Measurements from ENCODE around the gene KIF23.

KIF23 gene

DNA sequence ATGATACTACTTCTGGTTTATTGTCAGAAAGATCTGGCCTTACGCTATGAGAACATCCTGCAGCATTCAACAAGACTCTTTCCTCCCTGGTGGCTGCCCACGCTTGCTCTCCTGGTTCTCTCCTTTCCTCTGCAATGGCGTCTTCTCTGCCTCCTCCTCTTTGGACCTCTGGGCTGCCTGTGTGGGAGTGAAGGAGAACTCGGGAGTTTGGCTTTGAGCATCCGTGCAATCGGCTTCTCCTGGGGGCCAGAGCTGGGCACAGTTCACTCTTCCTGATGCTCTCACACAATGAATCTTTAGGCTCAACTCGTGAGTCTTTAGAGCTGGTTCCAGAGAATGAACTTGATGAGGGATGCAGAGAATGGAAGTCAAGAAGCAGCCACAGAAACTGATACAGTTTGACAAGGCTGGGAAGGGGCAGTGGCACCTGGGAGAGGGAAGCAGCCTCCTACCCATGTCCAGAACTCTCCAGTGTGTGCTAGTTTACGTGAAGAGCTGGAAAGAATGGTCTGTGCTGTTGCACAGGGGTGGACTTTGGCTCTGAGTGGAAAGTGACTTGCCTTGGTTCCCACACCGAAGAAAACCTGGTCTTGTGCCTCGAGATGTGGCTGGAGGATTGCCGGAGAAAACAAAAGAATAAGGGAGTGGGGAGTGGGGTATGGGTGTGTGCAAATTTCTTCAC lies 76.3 kb downstream of the KIF23 start:
- DNase-seq, result no peak
- TF ChIP-seq GATA1 (IDR thresholded peaks at IDR 0.05; ENCODE audit: low read depth, low read length) (no peak), POLR2A (IDR thresholded peaks at IDR 0.05; ENCODE audit: low read length) (no peak)

DNA sequence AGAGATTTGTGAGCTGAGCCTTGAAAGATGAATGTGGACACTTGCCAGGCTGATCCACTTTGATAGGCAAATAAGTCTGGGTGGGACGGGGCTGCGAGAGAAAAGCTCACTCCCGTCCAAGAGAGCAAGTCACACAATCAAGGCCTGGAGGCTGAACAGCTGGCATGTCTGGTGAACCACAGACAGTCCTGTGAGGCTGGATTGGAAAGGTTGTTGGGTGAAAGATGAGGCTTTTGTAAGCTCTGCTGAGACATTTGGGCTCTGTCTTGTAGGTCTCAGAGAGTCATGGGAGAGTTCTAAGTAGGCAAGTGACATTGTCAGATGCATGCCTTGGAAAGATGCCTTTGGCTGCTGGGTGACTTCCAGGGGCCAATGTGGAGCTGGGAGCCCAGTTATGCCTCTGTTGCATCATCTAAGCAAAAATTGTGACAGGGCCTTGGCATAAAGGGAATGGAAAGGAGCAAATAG lies 76.9 kb downstream of the KIF23 start:
- no peak for DNase-seq
- TF ChIP-seq GATA1 (IDR thresholded peaks at IDR 0.05; ENCODE audit: low read depth, low read length) (no peak), POLR2A (IDR thresholded peaks at IDR 0.05; ENCODE audit: low read length) (no peak)

DNA sequence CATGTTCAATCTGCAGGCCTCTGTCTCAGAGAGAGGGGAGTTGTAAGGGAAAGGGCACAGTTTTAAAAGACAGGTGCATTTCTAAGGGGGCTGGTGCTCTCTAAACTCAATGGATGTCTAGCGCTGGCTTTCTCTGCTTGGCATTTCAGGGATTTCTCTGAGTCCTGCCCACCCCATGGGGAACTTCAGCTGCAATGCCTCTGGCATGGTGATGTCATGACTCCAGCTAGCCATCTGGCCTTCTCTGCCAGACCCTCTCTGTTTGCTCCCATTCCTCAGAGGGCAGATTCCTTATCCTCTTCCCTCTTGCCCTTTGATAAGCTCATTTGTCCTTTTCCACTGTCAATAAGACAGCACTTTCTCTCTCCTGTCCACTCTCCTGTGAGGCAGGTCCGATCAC lies 79.3 kb downstream of the KIF23 start:
- no peak for DNase-seq
- TF ChIP-seq GATA1 (IDR thresholded peaks at IDR 0.05; ENCODE audit: low read depth, low read length) (no peak), POLR2A (IDR thresholded peaks at IDR 0.05; ENCODE audit: low read length) (no peak)

DNA sequence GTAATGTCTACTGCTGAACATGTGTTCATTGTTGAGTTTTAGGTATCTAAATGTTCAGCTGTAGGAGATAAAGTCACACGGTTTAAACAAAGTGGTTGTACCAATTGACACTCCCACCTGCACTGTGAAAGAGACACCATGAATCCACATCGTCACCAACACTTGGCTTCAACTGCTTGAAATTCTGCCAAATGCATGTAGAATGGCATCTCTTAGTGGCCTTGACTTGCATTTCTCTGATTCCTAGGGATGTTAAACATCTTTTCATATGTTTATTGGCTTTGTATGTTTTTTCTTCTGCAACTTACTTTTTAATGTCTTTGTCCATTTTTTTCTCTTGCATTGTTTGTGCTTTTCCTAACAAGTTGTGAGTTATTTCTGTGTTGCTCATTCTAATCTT lies 81.9 kb downstream of the KIF23 start:
- TF ChIP-seq POLR2A (IDR thresholded peaks at IDR 0.05; ENCODE audit: low read length) (no peak), GATA1 (IDR thresholded peaks at IDR 0.05; ENCODE audit: low read depth, low read length) (no peak)
- no peak for DNase-seq

DNA sequence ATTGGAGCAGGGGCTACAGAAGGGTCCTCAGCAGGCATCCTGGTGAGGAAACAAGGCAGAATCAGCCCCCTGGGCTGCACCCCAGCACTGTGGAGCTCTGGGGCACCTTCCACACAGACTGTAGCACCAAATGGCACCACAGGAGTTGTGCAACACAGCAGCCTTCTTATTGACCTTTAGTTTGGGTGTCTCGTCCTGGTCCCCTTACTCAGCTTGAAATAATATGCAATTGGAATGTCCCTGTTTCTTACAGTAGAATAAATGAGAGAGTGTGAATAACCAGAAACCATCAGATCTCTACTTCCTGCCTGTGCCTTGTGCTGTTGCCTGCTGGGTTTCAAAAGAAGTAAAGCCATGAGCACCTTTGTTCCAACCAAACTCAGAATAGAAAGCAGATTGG lies 82.9 kb downstream of the KIF23 start:
- no peak for DNase-seq
- TF ChIP-seq POLR2A (IDR thresholded peaks at IDR 0.05; ENCODE audit: low read length), result no peak
- no peak for TF ChIP-seq GATA1 (IDR thresholded peaks at IDR 0.05; ENCODE audit: low read depth, low read length)

DNA sequence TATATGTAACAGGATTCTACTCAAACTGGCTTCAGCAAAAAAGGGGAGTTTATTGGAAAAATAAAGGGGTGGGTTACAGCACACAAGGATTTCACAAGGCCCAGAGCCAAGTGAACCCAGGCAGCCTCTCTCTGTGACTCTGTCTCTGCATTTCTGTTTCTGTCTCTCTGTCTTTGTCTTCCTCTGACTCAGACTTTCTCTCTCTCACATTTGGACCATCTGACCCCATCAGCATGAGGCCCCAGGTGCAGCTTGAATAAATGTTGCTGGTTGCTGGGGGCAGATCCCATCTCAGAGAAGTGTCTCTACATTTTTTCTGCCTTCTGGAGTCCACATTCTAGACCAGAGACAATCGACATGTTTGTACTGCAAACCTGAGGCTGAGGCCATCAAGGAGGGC lies 83.5 kb downstream of the KIF23 start:
- DNase-seq, result no peak
- TF ChIP-seq POLR2A (IDR thresholded peaks at IDR 0.05; ENCODE audit: low read length), result no peak
- no peak for TF ChIP-seq GATA1 (IDR thresholded peaks at IDR 0.05; ENCODE audit: low read depth, low read length)
